UCSD-AML1 (cell line): Measurements from ENCODE around the gene CCDC30.
"Not testable (repeated sequence)": the region's sequence is repeated elsewhere in the genome, so short reads cannot be mapped to it uniquely, and the experiment has no call there.

Experiments
- DNase-seq: peaks from one replicate; lab custom pipeline; 2025; ENCODE audit not compliant: unreplicated experiment; lab: John Stamatoyannopoulos, UW

Gene CCDC30

DNA sequence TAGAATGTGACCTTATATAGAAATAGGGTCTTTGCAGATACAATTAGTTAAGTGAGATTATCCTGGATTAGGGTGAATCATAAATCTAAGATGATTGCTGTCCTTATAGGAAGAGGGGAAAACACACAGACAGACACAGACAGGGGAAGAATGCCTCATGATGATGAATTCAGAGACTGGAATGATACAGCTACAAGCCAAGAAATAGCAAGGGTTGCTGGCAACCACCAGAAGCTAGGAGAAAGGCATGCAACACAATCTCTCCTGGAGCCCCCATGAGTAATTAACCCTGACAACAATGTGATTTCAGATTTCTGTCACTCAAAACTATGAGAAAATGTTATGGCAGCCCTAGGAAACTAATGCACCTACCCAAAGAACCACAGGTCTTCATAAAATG is 176.0 kb downstream of the CCDC30 start:
- DNase-seq, result no peak

DNA sequence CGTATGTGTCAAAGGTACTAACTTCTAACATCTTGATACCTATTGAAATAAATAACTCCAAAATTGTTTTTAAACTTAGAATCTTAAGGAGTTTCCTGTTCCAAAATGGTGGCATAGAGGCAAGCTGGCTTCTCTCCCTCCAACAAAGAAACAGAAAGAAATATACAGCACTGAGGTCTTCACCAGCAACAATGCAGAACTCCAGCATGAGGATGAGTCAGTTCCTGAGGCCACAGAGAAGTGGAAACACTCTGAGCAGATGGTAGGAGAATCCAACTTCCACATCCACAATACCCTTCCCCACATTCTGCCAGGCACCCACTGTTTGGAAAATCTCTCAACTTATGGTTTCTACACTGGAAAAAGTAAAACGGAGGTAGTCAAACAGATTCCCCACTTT is 183.0 kb downstream of the CCDC30 start:
- no peak for DNase-seq

DNA sequence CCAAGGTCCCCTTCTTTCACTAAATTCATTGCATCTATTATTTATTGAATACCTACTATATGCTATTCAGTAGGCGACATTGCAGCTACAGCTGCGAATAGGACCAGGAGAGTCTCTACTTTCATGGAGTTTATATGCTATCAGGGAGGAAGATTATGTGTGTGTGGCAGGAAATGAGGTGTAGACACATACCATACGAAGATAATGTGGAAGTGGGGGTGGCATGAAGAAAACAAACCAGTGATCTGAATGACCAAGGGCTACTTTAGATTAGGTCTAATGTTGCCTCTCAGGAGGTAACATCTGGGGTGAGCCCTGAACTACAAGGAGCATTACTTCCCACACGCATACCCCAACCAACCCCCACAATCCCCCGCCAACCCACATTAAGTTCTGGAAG is 194.1 kb downstream of the CCDC30 start:
- DNase-seq, result no peak

DNA sequence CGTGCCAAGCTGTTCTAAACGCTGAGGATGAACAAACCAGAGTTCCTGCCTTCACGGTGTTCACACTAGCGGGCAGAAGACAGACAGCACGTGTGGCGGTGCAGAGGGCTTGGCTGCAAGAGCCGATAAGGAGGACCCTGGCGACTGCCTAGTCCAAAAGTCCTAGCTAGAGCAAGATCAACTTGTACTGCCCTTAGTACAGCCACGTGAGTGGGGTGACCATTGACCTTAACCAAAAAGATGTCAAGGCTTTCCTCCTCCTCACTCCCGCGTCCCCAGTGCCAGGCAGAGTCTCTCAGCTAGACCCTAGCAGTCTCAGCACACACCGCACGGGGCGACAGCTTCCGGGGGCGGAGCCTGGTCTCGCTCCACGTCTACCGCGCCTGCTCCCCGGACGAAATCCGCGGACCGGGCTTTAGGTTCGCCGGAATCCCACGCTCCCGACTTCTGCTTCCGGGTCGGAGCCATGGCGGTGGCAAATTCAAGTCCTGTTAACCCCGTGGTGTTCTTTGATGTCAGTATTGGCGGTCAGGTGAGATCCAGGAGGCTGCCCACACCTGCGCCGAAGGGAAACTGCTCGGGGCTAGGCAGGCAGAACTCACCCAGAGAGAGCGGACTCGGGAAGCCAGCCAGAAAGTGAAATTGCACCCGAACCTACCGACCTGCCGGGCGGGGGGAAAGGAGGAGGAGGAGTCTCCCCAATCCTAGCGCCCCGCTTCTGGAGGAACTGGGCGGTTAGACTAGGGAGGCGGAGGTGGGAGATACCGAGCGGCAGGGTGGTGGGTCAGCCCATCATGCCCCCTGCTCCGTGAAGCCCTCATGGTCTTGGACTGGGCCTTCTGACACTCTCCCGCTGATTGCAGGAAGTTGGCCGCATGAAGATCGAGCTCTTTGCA is 195.1 kb downstream of the CCDC30 start, which contains the start of gene PPIH:
Gene PPIH (plus strand): TSS at position 443 of the 896 bp plus-strand sequence. CDS start 24 bp downstream, at position 467.
- peak; percentile 94 for DNase-seq

DNA sequence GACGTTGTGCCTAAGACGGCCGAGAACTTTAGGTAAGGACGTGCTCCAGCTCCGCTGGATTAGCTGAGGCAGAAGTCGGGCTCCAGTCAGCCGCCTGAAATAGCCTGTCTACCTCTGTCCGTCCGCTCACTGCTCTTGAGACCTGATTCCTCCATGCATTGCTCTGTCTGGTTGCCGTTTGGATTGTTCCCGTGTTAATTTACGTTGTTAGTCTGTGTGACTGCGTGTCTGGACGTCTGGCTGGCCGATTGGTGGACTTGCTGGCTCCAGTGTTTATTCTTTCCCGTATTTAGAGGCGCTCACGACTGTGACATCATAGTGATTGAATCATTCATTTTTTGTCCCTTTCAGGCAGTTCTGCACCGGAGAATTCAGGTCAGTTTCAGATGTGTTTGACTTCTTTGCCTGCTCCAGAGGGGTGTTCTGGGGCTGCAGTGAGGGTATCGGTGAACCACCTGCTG is 195.8 kb downstream of the CCDC30 start:
- no peak for DNase-seq

DNA sequence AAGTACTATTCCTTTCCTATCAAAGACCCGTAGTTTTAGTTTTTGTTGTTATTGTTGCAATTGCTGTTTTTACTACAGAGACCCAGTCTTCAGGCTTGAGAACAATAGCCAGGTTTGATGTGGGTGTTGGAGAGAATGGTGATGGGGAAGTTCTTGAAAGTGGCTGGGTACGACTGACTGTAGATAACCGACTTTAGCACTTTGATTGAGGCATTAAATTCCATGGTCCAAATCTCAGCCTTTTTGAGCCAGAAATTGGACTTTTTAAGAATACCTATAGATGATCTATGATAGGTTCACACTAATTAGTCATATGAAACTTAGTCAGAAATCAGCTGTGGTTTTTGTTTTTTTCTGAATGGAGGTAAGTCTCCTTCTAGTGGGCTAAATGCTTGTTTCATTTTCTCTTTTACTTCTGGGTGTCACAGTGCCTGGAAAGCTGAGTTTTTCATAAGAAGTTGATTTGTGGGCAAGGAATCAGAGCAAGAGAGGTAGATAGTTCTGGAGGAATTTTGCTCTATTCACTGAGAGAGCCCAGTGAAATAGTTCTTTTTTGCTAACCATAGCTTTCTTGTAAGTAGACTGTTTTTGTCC is 197.9 kb downstream of the CCDC30 start:
- DNase-seq, result no peak

DNA sequence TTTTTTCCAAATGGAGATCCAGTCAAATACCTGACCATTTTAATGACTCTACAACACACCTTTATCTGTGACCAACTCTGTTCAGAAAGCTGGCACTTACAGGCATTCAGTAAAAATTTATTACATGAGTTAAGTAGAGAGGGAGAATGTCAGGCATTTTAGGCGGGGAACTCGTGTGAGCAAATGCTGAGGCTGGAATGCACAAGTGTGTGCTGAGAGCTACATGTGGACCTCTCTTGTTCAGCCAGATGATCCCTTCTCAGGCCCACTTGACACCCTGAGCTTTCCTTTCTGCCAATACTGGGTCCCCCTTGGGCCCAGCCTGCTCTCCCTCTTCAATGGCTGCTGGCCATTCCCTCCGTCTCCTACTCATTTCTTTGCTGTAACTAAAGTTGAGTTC is 206.8 kb downstream of the CCDC30 start:
- DNase-seq, result no peak

DNA sequence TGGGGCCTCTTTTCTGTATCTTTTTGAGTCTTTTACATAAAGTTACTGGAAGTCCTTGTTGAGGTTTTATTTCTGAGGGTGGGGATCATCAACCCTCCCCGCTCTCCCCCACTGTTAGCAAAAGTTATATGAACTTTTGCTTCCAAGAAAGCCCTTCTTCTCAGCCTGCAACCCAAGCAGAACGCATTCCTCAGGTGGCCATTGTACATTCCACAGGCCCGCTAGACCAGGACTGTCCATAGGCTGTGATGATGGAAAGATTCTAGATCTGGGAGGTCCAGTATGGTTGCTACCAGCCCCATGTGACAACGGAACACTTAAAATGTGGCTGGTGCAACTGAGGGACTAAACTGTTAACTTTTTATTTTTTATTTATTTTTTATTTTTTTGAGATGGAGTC is 207.3 kb downstream of the CCDC30 start:
- no peak for DNase-seq

DNA sequence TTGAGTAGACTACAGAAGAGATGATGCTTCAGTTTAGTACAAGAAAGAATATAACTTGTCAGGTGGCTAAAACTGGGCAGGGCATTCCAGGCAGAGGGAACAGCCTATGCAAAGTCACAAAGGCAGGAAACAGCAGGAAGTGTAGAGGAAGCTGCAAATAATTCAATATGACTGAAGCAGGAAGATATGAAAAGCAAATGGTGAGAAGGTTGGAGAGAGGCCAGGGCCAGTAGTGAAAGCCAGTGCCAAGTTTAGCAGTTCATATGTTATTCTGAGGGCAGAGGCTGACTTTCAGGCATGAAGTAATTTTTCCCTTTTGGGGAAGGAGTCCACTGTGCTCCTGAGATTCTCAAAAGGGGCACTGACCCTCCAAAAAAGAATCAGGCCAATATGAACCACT is 211.1 kb downstream of the CCDC30 start:
- DNase-seq, result no peak

DNA sequence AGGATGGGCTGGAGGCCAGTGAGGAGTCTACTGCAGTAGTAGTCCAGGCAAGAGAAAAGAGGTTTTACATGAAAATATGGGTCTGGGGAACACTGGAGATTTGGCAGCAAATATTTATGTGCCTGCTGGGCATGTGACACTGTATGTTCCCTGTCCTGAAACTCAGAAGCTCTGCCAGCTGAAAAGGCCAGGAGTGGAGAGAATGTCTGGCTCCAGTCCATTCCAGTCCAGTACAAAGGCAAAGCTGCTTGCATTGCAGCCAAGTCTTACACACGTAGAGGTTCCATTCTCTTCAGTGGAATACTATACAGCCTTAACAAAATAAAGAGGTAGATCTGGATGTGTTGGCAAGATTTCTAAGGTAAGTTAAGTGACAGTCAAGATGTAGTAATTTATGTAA is 211.6 kb downstream of the CCDC30 start:
- no peak for DNase-seq

DNA sequence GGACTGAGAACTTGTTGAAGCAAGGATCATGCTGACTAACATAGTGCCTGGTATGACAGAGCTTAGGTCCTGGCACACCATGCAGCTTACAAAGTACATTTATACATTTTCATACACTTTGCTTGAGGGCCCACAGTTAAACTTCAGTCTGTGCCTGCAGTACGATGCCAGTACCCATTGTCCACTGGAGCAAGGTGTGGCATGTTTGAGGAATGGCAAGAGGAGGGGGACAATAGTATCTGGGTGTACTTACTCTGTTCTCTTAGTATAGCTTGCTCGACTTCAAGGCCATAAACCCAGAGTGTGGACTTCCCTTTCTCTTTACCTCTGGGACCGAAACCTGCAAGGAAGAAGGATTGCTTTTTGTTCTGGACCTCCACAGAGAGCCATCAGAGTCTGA is 212.4 kb downstream of the CCDC30 start:
- no peak for DNase-seq

DNA sequence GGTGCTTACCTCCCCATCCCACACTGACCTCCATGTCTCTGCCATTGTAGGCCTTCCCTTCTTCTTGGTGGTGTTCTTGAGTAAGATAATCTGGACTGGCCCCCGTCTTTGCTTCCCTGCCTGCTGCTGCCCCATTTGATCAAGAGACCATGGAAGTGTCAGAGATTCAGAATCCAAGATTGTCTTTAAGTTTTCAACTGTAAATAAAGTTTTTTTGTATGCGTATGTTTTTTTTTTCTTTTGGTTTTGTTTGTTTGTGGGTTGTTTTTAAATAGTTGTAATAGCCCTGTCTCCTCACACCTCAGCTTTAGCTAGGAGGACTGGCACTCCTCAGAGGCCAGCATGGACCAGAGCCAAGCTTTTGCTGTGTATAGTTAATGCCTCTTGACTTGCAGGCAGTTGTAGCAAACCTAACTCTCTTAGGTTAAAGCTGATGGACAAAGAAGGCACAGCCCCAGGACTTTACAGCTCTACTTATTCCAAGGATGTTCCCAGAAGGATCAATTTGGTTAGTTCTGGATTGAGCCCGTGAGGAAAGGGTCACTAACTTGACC is 213.5 kb downstream of the CCDC30 start:
- no peak for DNase-seq

DNA sequence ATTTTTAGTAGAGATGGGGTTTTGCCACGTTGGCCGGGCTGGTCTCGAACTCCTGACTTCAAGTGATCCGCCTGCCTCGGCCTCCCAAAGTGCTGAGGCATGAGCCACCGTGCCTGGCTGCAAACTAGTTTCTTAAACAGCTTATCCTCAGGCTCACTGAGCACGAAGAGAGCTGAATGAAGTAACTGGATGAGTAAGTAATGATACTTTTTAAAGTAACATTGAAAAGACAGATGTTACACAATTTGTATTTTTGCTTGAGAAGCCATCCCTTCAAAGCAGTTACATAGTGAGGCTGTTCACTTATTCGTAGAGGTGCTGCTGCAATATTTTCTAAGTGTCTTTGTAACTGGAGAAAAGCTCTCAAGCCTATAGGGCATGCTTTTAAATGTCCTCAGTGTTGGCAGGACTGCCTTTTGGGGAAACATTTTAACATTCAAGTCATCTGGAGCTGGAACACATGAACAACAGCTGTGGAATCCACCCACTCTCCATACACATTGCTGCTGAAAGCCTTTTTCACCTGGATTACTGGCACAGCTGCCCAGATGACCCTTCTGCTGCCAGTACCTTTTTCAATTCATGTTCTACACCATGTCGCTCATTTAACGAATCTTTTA is 216.4 kb downstream of the CCDC30 start:
- no peak for DNase-seq

DNA sequence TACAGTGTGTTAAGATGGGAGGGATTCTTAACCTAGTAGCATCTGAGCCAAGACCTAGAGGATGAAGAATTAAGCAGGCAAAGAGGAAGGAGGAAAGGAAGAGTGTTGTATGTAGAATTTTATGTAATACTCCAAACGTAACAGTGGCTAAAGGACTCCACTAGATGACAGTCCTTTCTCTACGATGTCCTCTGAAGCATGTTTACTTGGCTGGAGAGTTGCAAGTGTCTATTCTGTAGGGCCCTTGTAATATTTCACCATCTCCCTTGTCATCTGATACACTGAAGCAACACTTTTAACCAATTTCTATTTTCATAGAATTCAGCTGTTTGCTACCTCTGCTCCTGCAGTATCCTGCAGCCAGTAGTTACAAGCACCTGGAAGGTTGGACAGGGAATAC is 217.0 kb downstream of the CCDC30 start:
- no peak for DNase-seq

DNA sequence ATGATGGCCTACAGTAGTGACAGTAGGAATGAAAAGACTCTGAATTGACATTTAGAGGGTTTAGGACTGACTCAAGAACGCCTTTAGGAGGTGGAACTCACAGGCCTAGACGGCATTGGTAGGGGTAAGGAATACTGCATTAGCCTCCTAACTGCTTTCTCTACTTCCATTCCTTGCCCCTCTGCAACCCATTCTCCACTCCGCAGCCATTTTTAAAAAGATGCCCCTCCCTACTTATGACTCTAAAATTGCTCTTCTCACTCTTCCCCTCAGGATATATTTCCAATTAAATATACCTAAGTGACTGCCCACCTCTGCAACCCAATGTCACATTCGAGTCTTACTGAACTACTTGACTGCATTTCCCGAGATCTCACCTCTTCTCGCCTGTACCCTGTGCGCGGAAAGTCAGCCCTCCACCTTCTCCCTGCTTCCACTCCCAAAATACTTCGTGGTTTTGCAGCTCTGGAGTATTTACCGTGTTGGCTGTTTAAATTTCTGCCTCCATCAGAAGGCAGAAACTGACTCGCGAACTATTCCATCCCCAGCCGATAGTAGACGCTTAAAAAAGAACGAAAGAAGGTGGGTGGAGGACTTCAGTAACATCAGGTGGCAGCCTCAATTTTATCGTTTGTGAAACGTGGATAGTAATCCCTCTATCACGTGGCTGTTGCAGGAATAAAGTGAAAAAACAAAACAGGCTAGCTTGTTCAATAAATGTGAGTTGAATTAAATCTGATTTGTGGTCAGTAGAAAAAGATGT is 218.0 kb downstream of the CCDC30 start:
- peak; percentile 14 for DNase-seq

DNA sequence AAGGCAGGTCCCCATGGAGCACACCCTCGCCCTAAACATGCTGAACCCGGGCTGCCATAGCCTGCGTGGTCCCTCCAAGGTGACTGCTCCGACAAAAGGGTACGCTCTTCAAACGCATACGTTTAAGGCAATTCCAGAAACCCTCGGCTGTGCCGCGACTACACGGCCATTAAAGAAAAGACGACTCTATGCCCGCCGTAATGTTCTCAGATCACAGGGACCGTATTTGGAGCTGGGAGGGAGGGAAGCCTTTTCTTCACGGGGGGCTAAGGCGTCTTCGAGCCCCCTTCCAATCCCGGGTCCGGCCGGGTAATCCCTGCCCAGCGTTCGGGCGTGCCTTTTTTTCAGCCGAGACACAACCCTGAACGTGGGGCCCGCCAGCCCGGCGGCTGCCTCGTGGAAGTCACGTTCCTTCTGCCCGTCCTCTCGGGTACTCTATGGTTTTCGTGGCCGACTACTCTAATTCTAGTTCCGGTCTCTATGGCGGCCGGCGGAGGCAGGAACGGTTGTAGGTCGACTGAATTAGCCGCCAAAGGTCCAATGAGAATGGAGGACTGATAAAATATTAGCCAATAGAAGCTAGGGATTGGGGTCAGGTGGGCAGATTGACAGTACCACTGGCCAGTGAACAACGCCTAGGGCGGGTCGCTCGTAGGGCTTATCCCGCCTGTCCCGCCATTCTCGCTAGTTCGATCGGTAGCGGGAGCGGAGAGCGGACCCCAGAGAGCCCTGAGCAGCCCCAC is 218.8 kb downstream of the CCDC30 start, which contains the start of gene YBX1:
Gene YBX1 (plus strand): TSS at position 678 of the 743 bp plus-strand sequence. CDS start 148 bp downstream, outside the sequence.
- DNase-seq, result peak; percentile 95

DNA sequence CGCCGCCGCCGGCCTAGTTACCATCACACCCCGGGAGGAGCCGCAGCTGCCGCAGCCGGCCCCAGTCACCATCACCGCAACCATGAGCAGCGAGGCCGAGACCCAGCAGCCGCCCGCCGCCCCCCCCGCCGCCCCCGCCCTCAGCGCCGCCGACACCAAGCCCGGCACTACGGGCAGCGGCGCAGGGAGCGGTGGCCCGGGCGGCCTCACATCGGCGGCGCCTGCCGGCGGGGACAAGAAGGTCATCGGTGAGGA is 219.3 kb downstream of the CCDC30 start:
- not testable (repeated sequence) for DNase-seq

DNA sequence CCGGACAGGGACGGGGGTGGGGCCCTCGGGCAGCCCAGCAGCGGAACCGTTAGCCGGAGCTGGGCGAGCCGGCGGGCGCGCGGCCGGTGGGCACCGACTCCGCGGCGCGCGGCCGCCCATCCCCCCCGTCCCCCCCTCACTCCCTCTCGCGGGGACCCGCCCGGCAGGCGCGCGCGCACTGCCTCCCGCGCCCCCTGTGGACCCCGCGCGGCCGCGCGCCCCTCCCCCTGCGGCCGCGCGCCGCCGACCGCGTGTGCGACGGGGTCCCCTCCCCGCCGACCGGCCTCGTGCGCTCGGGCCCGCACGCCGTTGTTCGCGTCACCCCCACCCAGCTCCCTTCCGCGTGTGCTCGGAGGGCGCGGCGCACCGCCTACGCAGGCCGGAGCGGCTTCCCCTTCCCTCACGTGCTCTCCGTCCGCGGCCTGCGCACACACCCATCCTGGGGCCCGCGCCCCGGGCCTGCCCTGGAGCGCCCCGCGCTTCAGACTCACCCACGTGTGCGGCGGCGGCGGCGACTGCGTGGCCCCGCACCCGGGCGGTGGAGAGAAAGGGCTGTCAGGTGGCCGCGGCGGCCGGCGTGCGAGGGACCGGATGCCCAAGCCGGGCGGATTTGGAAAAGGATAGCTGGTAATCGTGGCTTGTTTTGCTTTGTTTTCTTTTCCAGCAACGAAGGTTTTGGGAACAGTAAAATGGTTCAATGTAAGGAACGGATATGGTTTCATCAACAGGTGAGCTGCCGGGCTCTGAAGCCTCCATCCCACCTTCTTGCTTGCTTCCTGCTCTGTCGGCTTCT is 219.8 kb downstream of the CCDC30 start:
- peak; percentile 70 for DNase-seq

DNA sequence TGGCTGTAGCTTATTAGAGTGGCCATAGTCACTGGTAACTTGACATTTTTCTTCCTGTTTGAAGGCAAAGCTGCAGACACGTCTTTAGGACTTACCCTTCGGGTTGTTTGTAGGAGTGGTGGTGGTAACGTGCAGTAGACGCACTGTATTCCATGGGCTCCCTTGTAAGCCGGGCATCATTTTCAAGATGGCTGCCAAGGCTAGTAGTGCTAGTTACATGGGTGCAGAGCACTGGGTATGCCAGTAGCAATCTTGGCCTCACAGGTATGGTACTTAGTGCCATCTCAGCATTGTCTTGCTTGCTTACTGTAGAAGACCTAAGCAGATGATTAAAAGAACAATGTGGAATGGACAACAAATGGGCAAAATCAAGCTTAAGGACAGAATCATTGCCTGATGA is 221.1 kb downstream of the CCDC30 start:
- DNase-seq, result no peak

DNA sequence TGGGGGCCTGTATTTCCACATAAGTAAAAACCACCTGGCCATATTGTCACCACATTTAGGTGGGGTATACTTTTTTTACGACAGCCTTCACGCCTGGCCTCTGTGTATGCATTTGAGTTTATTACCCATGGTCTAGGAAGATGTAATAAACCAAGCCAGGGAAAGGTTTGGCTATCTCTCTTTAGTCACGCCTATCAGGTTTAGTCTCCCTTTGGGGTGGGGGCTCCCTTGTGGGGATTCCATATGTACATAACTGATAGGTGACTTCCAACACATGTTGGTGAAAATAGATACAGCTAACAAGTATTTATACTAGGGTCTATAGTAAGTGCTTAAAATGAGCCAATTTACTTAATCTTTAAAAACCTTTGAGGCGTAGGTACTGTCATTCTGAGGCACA is 223.3 kb downstream of the CCDC30 start:
- no peak for DNase-seq
